Tibial nerve (tissue), 4 donors: ENCODE data around the gene WDHD1. TPM values are rescaled to one million over a fixed set of nuclear protein-coding genes. Genes with fewer than 3 reads are reported as not detected.
A peak's percentile ranks its signal among the peaks of the same experiment; 100 is the strongest.

ENCODE experiments used
- DNase-seq, 2 donors: peaks; one replicate each; pipeline ENCODE4 v3.0.0-alpha.2; 2019; ENCODE audit warnings: low spot score in 2 of 2
- H3K27ac ChIP-seq, 4 donors: fragments of 200-600 bp; sonication (generic) in 3 of 4; one replicate each; pipeline ENCODE4 v1.5.1; 2017 to 2019; ENCODE audit warnings: mild to moderate bottlenecking in 1 of 4
- H3K27me3 ChIP-seq, 2 donors: fragments of 200-600 bp; sonication (generic) in 1 of 2; one replicate each; pipeline versions ENCODE4 v1.5.1 to v1.6.0; 2017 to 2019
- H3K36me3 ChIP-seq, 3 donors: fragments of 200-600 bp; sonication (generic); one replicate each; pipeline ENCODE4 v1.5.1; 2018 to 2019
- H3K4me1 ChIP-seq, 4 donors: fragments of 200-600 bp; sonication (generic) in 3 of 4; one replicate each; pipeline ENCODE4 v1.5.1; 2017 to 2019
- H3K4me3 ChIP-seq, 4 donors: fragments of 200-600 bp; sonication (generic) in 3 of 4; one replicate each; pipeline ENCODE4 v1.5.1; 2017 to 2019; ENCODE audit warnings: mild to moderate bottlenecking in 1 of 4, moderate library complexity in 1 of 4
- H3K9me3 ChIP-seq, 4 donors: fragments of 200-600 bp; sonication (generic) in 3 of 4; one replicate each; pipeline ENCODE4 v1.5.1; 2017 to 2019
- CTCF ChIP-seq, 5 experiments: fragments of 200-600 bp in 3 of 5; fragments of 450-650 bp in 2 of 5; sonication (generic) in 3 of 5; IDR thresholded peaks; one replicate each; pipeline ENCODE4 v1.5.1; 2016 to 2019; ENCODE audit warnings: antibody characterized with exemption in 5 of 5, mild to moderate bottlenecking in 3 of 5, moderate library complexity in 2 of 5
- EP300 ChIP-seq, 2 donors: sonication (generic); formaldehyde crosslinking; IDR thresholded peaks; one replicate each; pipeline ENCODE4 v1.6.1; 2017; ENCODE audit warnings: antibody characterized with exemption in 2 of 2, mild to moderate bottlenecking in 1 of 2
- POLR2A ChIP-seq, 2 donors: fragments of 450-650 bp; IDR thresholded peaks; one replicate each; pipeline ENCODE4 v1.6.1; 2017; ENCODE audit warnings: antibody characterized with exemption in 2 of 2, mild to moderate bottlenecking in 2 of 2, moderate library complexity in 2 of 2
- WGBS, 2 donors: methylation state at CpG; one replicate each; pipeline ENCODE4 v1.1.5; 2018; 5-methylcytosine and 5-hydroxymethylcytosine counted together
- total RNA-seq, 4 donors: library from RNA; depleted of rRNA; stranded (reverse); fragments of >200 nt; gene quantifications; one replicate each; pipeline ENCODE4 v1.1.0, GENCODE V29; 2016

WDHD1 gene
- total RNA-seq: 1 to 10 TPM; 1.2 to 3.1 (median 1.9) TPM

GRCh38 chr14:55026793-55027561 is at the start of gene WDHD1, which contains the start of gene SOCS4:
Gene WDHD1, minus strand, starts transcription at chr14:55027099. Its CDS starts 312 bp downstream, at chr14:55026787.
Gene SOCS4, plus strand, starts transcription at chr14:55027236. Its CDS starts 15,806 bp downstream, at chr14:55043042.
- 0% methylated on average over 53 to 55 of the region's 56 CpGs for WGBS, 2 donors
- DNase-seq: peak; percentile 81 to 86
- Histone ChIP-seq H3K4me3 (peak within 1 kb of the TSS; percentile 64 to 90 (median 78)), H3K4me1 (peaks cover 5 to 53% (median 18%) of the 10 kb centered on the region in 4 donors), H3K27me3 (no peaks in the 10 kb centered on the region), H3K27ac (peak within 1 kb of the TSS; percentile 55 to 93 (median 82)), H3K36me3 (no peaks in the 10 kb centered on the region), H3K9me3 (no peaks in the 10 kb centered on the region)
- TF ChIP-seq EP300 (IDR thresholded peaks at IDR 0.05): peak; percentile 95
- TF ChIP-seq POLR2A (IDR thresholded peaks at IDR 0.05): peak; percentile 34 to 74
- peak in 3 of 5 experiments; percentile 16 to 59 (median 30) for TF ChIP-seq CTCF (IDR thresholded peaks at IDR 0.05)

GRCh38 chr14:55075628-55076175 is 48.8 kb upstream of the WDHD1 start:
- whole genome bisulfite sequencing, 2 donors: 48 to 66% methylated on average over 3 of the region's 3 CpGs
- Histone ChIP-seq H3K4me3 (no peak overlapping the region), H3K4me1 (peaks cover 4 to 29% (median 8%) of the 10 kb centered on the region in 4 donors), H3K36me3 (no peaks in the 10 kb centered on the region), H3K9me3 (no peaks in the 10 kb centered on the region), H3K27ac (no peak overlapping the region), H3K27me3 (no peaks in the 10 kb centered on the region)
- TF ChIP-seq POLR2A (IDR thresholded peaks at IDR 0.05) (no peak), EP300 (IDR thresholded peaks at IDR 0.05) (no peak), CTCF (IDR thresholded peaks at IDR 0.05) (no peak)
- DNase-seq: no peak

- H3K9me3 ChIP-seq: no peaks in the 10 kb centered on the region
- H3K27ac ChIP-seq: no peak overlapping the region
- H3K36me3 ChIP-seq: no peaks in the 10 kb centered on the region
- TF ChIP-seq POLR2A (IDR thresholded peaks at IDR 0.05) (no peak), CTCF (IDR thresholded peaks at IDR 0.05) (no peak), EP300 (IDR thresholded peaks at IDR 0.05) (no peak)
- DNase-seq: no peak
- no peaks in the 10 kb centered on the region for H3K27me3 ChIP-seq
- H3K4me1 ChIP-seq: peaks cover 4 to 29% (median 8%) of the 10 kb centered on the region in 4 donors
- 19% methylated on average over 5 of the region's 5 CpGs for WGBS, 2 donors
- no peak overlapping the region for H3K4me3 ChIP-seq
These were observed 47.8 kb upstream of the WDHD1 start for GRCh38 chr14:55074662-55075061.

GRCh38 chr14:55073856-55074255 is 47.0 kb upstream of the WDHD1 start:
- no peak for DNase-seq
- Histone ChIP-seq H3K36me3 (no peaks in the 10 kb centered on the region), H3K9me3 (no peaks in the 10 kb centered on the region), H3K27me3 (no peaks in the 10 kb centered on the region), H3K27ac (no peak overlapping the region), H3K4me3 (no peak overlapping the region), H3K4me1 (peaks cover 4 to 29% (median 8%) of the 10 kb centered on the region in 4 donors)
- WGBS, 2 donors: 26 to 37% methylated on average over 2 of the region's 2 CpGs
- no peak for TF ChIP-seq POLR2A (IDR thresholded peaks at IDR 0.05)
- no peak for TF ChIP-seq CTCF (IDR thresholded peaks at IDR 0.05)
- no peak for TF ChIP-seq EP300 (IDR thresholded peaks at IDR 0.05)
